Neural crest cell (in vitro differentiated cells): ENCODE measurements around the gene NCAPH2. TPM values are rescaled to one million over a fixed set of nuclear protein-coding genes. Genes with fewer than 3 reads are reported as not detected.

Experiments
- DNase-seq: peaks from one replicate; pipeline ENCODE4 v3.0.0; 2021; ENCODE audit warnings: low read depth, mixed read lengths, low spot score
- H3K27ac Mint-ChIP-seq: one replicate; pipeline ENCODE4 v1.8.0; 2021; ENCODE audit warnings: mild to moderate bottlenecking, mixed read lengths; ENCODE audit not compliant: unreplicated experiment
- H3K27me3 Mint-ChIP-seq: 2 replicates; pipeline ENCODE4 v1.8.0; 2021; ENCODE audit warnings: low read depth, mild to moderate bottlenecking, mixed read lengths
- H3K36me3 Mint-ChIP-seq: 2 replicates; pipeline ENCODE4 v1.8.0; 2021; ENCODE audit warnings: low read depth, mild to moderate bottlenecking, mixed read lengths
- H3K4me1 Mint-ChIP-seq: 2 replicates; pipeline ENCODE4 v1.8.0; 2021; ENCODE audit warnings: mixed read lengths
- H3K4me3 Mint-ChIP-seq: one replicate; pipeline ENCODE4 v1.8.0; 2021; ENCODE audit warnings: mild to moderate bottlenecking, mixed read lengths
- H3K9me3 Mint-ChIP-seq: 2 replicates; pipeline ENCODE4 v1.8.0; 2021; ENCODE audit warnings: mixed read lengths
- long read RNA-seq: library from polyadenylated mRNA; unstranded; transcript quantifications from one replicate; pipeline ENCODE4 v2.0.0, GENCODE V29; 2020
- total RNA-seq: library from RNA; stranded (reverse); gene quantifications from 2 replicates; pipeline ENCODE4 v1.2.1, GENCODE V29; 2021
- TF ChIP-seq, protein P1 (sequence below): fragments of 200-600 bp; sonication (generic); conservative IDR thresholded peaks from 2 replicates; pipeline ENCODE4 v1.5.0; 2021; ENCODE audit warnings: antibody characterized with exemption, mild to moderate bottlenecking

NCAPH2 gene
- total RNA-seq: 114 and 116 TPM in 2 replicates
- long read RNA-seq, transcript NCAPH2-201 (20 exons, 1,996 nt): minor isoform, 5 of 54 reads
- long read RNA-seq, transcript NCAPH2-205 (20 exons, 2,037 nt): major isoform, 27 of 54 reads
- long read RNA-seq, partial matches to known transcripts: 4 of 54 reads
- long read RNA-seq, other reads (novel, unspliced or antisense): 18 of 54 reads

- no peaks in the 10 kb centered on the region for H3K36me3 Mint-ChIP-seq
- H3K9me3 Mint-ChIP-seq: no peaks in the 10 kb centered on the region
- H3K4me1 Mint-ChIP-seq: peaks cover 16% of the 10 kb centered on the region
- peak within 1 kb of the TSS; percentile 99 for H3K27ac Mint-ChIP-seq
- peak; percentile 97 for DNase-seq
- no peaks in the 10 kb centered on the region for H3K27me3 Mint-ChIP-seq
- peak within 1 kb of the TSS; percentile 95 for H3K4me3 Mint-ChIP-seq
- TF ChIP-seq, protein P1, sequence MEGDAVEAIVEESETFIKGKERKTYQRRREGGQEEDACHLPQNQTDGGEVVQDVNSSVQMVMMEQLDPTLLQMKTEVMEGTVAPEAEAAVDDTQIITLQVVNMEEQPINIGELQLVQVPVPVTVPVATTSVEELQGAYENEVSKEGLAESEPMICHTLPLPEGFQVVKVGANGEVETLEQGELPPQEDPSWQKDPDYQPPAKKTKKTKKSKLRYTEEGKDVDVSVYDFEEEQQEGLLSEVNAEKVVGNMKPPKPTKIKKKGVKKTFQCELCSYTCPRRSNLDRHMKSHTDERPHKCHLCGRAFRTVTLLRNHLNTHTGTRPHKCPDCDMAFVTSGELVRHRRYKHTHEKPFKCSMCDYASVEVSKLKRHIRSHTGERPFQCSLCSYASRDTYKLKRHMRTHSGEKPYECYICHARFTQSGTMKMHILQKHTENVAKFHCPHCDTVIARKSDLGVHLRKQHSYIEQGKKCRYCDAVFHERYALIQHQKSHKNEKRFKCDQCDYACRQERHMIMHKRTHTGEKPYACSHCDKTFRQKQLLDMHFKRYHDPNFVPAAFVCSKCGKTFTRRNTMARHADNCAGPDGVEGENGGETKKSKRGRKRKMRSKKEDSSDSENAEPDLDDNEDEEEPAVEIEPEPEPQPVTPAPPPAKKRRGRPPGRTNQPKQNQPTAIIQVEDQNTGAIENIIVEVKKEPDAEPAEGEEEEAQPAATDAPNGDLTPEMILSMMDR: no peak
Observed at GRCh38 chr22:50507991-50508884, at the start of gene NCAPH2. NCAPH2 (plus strand) TSS chr22:50508224; CDS start chr22:50508338, 114 bp downstream.

DNA sequence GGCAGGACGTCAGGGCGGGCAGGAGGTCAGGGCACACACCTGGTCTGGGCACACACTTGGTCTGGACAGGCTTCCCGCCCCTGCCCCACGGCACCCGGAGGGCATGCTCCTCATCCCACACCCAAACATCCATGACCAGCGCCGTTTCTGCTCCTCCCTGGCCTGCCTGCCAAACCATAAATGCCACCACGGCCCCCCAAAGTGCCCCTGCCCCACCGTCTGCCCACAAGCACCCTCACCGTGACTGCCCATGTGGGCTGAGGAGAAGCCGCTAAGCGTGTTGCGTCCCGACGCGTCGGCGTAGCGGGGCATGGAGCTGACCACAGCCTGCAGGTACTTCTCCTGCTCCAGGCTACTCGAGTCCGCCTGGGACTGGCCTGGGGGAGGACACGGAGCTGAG, 49.0 kb upstream of the NCAPH2 start:
- TF ChIP-seq, protein P1: no peak
- Mint-ChIP-seq H3K4me3 (no peak overlapping the region), H3K27ac (no peak overlapping the region), H3K4me1 (no peaks in the 10 kb centered on the region), H3K27me3 (no peaks in the 10 kb centered on the region), H3K9me3 (no peaks in the 10 kb centered on the region), H3K36me3 (peaks cover 3% of the 10 kb centered on the region)
- DNase-seq: no peak

- no peaks in the 10 kb centered on the region for H3K9me3 Mint-ChIP-seq
Observed at GRCh38 chr22:50459496-50460140, 48.4 kb upstream of the NCAPH2 start.

GRCh38 chr22:50460938-50461337, 47.1 kb upstream of the NCAPH2 start:
- Mint-ChIP-seq H3K27ac (no peak overlapping the region), H3K4me1 (no peaks in the 10 kb centered on the region), H3K36me3 (peaks cover 3% of the 10 kb centered on the region), H3K4me3 (no peak overlapping the region), H3K27me3 (no peaks in the 10 kb centered on the region), H3K9me3 (no peaks in the 10 kb centered on the region)
- TF ChIP-seq, protein P1: no peak
- no peak for DNase-seq

More at GRCh38 chr22:50459496-50460140, 48.4 kb upstream of the NCAPH2 start:
- peaks cover 3% of the 10 kb centered on the region for H3K36me3 Mint-ChIP-seq
- no peak overlapping the region for H3K27ac Mint-ChIP-seq
- DNase-seq: no peak
- TF ChIP-seq, protein P1: no peak
- no peak overlapping the region for H3K4me3 Mint-ChIP-seq
- H3K27me3 Mint-ChIP-seq: no peaks in the 10 kb centered on the region
- no peaks in the 10 kb centered on the region for H3K4me1 Mint-ChIP-seq

DNA sequence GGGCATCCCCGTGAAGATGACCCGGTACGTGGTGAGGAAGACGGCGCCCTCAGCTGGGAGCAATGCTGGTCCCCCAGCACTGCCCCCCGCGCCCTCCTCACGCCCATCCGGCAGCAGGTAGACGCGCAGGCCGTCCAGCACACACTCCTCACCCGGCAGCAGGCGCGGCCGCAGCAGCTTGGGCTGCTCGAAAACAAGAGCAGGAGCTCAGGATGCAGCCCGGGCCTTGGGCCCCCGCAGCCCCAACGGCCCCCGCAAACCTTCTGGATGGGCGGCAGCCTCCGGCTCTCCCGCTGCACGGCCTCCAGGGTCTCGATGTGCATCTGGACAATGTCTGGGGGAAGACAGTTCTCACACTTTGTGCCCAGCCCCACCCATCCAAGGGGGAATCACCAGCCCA, 46.5 kb upstream of the NCAPH2 start:
- DNase-seq: no peak
- Mint-ChIP-seq H3K27ac (no peak overlapping the region), H3K4me3 (no peak overlapping the region), H3K9me3 (no peaks in the 10 kb centered on the region), H3K4me1 (no peaks in the 10 kb centered on the region), H3K27me3 (no peaks in the 10 kb centered on the region), H3K36me3 (peaks cover 3% of the 10 kb centered on the region)
- TF ChIP-seq, protein P1: no peak
